Medulla oblongata (tissue), 1 donor: ENCODE data around the gene FSIP1.
A peak's percentile ranks its signal among the peaks of the same experiment; 100 is the strongest.
"Not testable (repeated sequence)": the region's sequence is repeated elsewhere in the genome, so short reads cannot be mapped to it uniquely, and the experiment has no call there.

Experiments used
- DNase-seq: peaks from one replicate; pipeline ENCODE4 v3.0.0-alpha.2; 2015; ENCODE audit errors: extremely low spot score

Gene FSIP1

DNA sequence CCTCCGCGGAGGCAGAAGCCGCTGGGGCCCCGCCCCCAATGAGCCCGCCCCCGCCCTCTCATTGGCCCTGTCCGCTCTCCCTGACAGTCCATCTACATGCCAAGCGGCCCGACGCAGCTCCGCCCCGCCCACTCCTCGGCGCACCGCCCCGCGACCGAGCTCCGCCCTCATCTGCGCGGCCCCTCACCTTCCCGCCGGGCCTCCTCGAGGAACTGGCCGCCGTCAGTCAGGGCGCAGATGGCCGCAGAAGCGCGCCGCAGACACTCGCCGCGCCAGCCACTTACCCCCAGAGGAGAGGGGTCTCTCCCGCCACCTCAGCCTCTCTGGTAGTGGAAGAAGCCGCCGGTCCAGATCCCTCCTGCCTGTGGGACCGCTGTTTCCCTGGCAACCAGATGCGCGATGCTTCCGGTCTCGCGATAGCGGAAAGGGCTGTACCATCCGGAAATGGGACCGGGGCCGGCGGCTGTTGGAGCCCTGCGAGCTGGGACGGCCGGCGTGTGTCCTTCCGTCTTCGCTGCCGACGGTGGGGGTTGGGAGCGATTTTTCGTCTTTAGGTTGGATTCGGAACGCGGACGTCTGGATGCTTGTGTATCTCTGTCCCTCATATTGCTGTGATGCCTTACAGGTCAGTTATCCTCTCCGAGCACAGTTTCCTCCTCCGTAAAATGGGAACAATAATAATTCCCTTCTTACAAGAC, at the start of gene FSIP1:
TSS of gene FSIP1 (minus strand) at position 401 of the 698 bp plus-strand sequence. CDS start 6,317 bp downstream, outside the sequence.
- DNase-seq: peak; percentile 96

DNA sequence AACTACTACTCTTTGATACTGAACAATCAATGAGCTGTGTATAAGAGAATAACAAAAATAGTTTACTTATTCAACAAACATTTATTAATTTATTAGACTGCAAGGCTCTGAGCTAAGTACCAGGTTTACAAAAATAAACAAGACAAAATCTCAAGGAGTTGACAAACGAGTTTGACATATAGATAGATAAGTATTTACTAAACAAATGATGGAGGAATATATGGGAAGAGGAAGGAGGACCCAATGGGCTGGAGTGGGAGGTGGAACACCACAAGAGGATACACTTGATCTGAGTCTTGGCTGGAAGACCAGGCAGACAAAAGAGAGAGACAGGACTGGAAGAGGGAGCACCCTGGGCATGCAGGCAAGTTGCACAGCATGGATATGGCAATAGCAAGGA, 47.5 kb upstream of the FSIP1 start:
- DNase-seq: peak; percentile 27

DNA sequence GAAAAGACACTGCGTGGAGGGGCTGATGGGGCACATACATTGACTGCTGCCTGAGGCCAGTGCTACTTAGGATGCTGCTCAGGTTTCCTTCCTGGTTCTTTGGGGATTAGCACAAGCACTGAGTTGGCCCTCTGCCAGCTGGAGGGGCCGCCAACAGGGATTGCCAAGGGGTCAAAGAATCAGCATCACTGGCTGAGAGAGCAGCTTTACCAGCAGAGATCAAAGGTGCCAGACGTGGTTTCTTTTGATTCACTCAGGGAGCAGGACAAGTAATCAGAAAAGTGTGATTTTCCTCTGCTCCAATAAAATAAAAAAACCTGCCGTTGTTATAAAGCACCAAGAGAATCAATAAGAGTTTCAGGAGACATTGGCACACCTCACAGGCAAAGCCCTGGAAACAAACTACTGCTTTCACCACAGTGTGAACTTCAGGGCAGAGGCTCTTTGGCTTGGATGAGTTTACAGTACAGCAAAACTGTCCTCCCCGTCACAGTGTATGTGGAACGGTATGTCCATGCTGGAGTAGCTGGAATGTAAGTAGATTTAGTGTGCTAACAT, 45.8 kb upstream of the FSIP1 start:
- peak; percentile 35 for DNase-seq

DNA sequence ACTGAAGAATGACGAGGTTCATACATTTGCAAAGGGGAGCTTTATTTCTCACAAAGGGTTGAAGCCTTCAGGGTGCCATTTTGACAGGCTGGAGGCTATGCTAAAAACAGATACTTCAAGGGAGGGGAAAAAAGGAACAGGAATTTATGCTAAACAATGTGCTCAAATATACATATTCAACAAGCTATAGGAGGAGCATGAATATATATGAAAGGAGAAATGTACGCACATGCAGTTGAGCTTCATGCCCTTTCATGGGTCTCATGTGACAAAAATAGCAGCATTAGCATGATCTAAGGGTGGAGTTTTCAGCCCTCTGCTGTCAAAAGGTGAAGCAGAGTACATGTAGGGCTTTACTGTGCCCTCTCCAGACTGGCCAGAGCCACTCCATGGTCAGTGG, 44.3 kb upstream of the FSIP1 start:
- no peak for DNase-seq

DNA sequence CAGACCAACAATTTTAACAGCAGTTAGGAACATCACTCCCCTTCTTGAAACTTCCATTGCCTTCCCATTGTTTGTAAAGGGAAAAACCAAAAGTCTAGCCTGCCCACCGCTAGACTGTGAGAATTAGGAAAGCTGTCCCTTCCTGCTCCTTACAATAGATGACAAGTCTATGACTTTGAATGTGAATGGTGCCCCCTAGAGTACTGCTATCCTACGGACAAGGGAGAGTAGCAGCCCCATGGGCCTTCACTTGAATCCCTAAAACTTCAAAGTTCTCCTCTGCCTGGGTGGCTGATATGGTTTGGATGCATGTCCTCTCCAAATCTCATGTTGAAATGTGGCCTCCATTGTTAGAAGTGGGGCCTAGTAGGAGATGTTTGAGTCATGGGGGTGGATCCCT, 41.0 kb upstream of the FSIP1 start:
- DNase-seq: no peak

DNA sequence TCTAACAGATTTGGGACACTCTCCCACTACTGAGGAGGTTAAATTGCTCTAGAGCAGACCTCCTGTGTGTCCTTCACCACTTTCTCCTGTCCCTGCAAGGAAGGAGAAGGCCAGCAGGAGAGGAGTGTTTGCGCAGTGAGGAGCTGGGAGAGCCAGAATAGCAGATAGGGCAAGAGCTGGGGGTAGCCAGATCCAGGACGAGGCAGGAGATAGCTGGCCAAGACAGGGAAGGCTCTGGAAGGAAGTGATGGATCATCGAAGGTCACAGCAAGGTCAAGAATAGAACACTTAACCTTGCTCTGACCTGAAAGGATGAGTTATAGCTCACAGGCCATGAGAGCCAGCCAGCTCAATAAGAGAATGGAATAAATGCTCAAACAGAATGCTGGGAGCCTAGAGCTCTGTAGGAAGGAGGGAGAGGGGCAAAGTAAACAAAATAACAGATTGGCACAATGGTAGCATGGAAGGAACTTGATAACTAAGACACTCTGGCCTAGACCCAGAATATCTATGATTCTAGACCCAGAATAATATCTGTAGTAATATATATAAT, 37.5 kb upstream of the FSIP1 start:
- no peak for DNase-seq

DNA sequence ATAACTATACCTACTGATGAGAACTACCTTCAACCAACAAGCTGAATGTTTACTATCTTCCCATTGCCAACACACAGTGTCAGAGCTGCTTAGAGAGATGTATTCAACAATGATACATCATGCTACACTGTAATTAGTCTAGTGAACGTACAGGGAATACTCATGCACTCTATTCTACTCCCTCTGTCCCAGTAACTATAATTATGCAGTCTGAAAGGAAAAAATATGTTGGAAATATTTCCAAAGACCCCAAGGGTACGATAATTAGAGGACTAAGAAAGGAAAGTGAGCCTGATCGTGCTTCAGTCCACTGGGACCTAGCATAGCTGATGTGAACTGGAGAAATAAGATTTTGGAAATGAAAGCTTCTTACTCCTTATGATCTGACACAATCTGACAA, 36.9 kb upstream of the FSIP1 start:
- DNase-seq: no peak

DNA sequence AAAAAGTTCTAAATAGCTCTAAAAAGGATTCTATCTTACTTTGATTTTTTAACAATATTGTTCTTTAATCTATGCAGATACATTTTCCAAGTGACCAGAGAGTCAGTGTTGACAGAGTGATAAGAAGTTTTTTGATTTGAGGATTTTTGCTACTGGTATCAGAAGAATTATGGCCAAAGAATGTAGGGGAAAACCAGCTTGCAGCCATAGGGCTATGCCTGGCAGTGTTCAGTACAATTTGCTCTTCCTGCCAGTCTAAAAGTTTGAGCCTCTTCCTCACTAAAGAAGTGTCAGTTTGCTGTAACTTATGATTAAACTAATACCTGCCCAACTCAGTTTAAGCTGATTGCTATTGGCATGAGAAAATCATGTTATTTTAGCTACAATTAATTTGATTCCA, 35.3 kb upstream of the FSIP1 start:
- no peak for DNase-seq

DNA sequence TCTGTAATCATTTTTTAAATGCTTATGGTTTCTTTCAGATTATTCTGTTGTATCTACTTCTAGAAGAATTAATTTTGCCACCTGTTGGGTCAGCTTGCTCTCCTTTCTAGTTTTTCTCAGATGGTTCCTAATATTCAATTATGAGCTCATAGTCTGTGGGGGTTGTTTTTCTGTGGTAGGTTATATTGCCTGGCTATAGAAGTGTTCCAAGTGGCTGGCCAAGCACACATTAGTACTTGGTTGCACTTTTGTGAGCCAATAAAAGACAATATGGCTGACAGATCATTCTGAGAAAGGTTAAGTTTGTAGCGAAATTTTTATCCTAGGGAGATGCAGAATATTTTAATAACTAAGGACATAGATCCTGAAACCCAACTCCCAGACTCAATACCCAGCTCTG, 31.8 kb upstream of the FSIP1 start:
- no peak for DNase-seq

DNA sequence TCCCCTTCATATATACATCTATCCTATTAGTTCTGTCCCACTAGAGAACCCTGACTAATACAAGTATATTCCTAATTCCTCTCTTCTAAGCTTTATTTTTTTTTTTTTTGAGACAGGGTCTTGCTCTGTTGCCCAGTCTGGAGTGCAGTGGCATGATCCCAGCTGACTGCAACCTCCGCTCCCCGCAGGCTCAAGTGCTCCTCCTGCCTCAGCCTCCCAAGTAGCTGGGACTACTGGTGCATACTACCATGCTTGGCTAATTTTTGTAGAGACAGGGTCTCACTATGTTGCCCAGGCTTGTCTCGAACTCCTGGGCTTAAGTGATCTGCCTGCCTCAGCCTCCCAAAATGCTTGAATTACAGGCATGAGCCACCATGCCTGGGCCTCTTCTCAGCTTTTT, 30.0 kb upstream of the FSIP1 start:
- not testable (repeated sequence) for DNase-seq

DNA sequence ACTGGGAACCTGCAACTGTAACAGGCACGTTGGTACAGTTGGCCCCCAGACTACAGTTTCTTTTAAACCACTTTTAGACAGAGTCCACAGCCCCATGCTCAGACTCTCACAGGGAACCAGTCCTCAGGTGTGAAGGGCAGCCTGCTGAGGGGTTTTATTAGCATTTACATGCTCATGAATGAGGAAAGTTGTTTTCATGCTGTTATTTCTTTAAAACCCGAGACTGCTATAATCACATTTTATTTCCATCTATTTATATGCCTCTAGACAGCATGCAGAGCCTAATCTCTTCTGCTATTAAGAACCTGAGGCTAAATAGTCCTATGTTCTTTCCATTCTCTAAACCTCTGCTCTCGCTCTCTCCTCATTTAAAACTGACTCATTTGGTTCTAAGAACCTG, 26.3 kb upstream of the FSIP1 start:
- no peak for DNase-seq

DNA sequence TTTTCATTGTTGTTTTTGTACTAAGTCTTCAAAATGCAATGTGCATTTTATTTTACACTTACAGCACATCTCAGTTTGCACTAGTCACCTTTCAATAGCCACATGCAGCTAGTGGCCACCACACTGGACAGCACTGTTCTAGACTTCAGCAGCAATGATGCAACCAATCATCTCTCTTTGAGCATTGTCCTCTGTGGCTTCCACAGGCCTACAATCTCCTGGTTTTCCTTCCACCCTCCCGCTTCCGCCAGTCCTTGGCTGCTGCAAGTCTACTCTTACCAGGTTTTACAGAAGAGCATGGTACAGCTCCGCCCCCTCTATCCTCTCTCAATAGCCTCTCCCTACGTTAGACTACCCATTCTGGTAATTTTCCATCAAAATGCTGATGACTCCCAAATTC, 25.1 kb upstream of the FSIP1 start:
- no peak for DNase-seq

DNA sequence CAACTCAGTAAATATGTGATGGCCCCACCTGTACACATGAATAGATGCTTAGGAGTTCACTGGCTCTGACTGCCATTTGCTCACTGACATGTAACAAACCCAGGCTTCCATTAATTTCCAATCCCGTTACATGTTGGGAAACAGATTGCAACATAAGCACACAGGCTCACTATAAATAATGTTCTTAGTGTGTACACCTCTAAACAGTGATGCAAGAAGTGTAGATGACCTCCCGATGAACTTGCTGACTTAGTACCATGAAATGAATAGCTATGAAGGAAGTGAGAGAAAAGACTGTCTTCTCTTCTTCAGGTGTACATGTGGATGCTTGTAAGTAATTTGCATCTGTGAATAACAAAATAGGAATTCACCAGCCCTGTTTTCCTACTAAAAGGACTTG, 21.4 kb upstream of the FSIP1 start:
- DNase-seq: no peak

DNA sequence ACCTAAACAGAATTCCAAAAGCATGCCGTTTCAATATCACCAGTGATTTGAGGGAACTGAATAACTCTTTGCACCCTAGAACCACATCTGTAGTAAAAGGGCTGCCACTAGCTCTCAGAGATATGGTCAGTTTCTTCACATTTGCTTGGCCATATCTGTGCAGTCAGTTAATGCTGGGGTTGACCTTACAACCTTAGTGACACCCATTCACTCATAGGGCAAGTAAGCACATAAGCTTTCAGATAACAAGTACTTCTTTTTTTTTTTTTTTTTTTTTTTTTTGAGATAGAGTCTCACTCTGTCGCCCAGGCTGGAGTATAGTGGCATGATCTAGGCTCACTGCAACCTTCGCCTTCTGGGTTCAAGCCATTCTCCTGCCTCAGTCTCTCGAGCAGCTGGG, 20.4 kb upstream of the FSIP1 start:
- DNase-seq: no peak

DNA sequence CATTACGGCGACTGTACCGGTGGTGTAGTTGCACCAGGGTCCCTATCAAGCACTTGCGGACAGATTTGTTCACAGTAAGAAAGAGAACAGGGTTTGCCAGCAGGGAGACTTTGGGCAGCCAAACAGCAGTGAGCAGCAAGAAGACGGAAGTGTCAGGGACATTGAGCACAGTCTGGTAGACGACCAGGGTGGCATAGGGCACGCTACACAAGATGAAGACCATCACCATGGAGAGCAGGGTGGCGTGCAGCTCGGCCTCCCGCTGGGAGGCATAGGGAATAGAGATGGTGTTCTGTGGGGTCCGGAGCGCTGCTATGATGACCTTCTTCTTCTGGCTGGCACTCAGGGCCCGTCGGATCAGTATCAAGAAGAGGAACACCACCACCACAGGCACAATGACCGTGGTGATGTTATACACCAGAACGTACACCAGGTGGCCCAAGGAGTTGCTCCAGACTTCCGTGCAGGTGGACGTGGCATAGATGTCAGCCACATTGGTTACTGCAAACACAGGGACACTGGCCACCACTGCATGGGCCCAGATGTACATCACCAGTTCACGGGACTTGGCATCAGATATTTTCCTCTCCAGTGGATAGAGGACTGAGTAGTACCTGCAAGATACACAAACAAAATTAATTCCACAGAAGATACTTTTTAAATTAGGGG, 19.1 kb upstream of the FSIP1 start:
- no peak for DNase-seq

DNA sequence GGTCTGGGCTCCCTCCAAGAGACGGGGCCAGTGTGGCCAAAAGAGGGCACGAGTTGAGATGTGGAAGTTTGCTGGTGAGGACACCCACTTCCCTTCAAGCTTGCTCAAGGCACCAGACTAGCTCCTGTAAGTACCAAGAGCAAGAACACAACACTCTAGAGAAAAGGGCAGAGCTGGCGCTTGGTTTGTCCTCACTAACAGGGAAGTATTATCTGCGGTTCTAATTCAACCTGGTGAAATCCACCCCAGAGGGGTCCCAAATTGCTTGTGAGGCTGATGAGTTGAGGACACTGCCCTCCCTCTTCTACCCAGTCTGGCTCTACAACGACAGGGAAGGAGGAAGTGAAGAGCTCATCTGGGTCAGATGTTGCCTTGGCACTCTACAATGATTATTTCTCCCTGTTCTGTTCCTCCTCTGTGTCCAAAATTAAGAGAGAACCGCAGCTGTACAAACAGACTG, 16.9 kb upstream of the FSIP1 start:
- DNase-seq: peak; percentile 64

DNA sequence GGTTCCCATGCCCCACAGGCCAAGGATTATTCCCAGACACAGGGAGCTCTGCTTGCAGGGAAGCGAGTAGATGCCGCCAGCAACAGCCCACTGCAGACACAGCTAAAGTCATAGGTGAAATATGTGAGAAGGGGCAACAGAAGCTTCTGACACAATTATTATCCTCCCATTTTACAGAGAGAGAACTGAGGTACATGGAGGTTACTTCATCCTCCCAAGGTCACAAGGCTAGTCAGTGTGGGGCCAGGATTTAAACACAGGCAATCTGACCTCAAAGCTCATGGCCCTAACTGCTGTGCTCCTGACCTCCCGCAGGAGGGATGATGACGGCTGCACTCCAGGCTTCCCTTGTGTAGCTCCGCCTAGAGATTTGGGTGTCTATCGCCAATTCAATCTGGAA, 15.7 kb upstream of the FSIP1 start:
- no peak for DNase-seq

DNA sequence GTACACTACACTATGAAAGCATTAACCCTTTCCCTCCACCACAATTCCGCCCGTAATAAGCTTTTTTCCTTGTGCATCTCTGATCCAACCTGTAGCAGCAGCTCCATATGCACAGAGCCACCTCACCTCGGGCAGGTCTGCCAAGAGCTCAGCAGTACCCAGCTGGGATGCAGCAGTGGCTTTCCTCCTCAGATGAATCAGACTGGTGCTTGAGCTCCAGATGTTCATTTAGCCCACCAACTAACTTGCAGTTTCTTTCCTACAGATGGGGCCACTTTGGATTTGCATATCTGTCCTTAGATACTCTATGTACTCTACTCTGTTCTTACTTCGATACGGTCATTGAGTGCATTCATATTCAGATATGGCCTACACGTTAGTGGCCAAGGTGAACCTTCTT, 14.8 kb upstream of the FSIP1 start:
- no peak for DNase-seq

DNA sequence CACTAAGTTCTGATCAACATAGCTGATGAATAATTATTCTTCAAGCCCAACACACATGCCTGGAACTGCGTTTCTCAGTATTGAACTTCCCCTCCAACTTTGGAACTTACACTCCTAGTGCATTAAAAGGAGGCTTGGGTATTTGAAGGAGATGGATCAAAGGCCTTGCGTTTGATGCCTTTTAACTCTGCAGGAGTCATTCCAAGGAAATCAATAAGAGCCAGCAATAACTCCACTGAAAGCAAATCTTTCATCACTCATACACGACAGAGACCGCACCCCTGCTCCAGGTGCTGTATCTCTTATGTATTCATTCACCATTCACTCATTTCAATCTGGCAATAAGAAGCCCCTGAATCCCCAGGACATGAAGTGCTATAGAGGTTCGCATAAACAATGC, 14.0 kb upstream of the FSIP1 start:
- no peak for DNase-seq

DNA sequence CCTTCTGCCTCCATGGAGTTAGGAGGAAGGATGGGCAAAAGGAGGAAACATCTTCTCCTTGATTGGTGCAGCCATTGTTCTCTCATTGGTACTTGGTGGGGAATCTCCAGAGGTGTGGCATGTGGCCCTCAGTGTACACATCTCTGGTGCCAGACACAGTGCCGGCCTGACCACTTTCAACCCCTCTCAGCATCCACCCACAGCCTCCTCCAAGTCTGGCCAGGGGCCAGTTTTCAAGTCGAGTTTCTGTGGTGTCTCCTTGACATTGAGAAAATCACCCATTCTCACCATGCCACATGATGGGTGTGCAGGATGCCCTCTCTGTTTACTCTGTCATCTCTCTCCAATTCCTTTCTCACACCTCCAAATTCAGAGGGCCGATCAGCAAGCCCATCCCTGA, 12.8 kb upstream of the FSIP1 start:
- no peak for DNase-seq

DNA sequence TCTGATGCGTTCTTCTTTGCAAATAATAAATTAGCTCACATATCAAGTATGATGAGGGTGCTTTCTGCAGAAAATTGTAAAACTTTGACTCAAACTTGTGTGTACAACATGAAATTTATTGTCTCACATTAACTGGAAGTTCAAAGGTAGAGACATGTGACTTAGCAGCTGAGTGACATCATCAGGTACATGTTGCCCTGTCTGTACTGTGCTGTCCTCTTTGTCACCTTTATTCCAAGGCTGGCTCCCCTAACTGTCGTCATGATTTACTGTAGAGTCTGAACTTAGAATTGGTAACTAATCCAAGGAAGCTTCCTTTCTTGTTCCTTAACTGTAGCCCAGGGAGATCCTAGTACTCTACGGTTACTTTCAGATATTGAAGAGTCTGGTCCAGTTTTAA, 12.3 kb upstream of the FSIP1 start:
- DNase-seq: no peak

DNA sequence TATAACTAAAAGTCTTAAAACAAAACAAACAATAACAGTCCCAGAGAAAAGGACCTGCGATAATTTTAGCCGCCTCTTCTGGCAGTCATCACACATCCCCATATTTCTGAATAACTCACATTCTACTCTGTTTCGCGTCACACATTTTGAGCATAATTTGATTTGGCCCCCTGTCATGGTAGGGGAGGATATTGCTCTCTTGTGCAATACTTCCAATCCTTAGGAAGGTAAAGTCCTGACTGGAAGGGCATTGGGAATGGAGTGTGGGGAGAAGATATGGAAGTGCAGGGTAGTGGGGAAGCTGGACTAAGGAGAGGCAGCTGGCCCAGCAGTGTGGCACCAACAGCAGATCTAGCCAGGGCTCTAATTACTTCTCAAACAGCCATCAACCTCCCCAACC, 11.3 kb upstream of the FSIP1 start:
- no peak for DNase-seq

DNA sequence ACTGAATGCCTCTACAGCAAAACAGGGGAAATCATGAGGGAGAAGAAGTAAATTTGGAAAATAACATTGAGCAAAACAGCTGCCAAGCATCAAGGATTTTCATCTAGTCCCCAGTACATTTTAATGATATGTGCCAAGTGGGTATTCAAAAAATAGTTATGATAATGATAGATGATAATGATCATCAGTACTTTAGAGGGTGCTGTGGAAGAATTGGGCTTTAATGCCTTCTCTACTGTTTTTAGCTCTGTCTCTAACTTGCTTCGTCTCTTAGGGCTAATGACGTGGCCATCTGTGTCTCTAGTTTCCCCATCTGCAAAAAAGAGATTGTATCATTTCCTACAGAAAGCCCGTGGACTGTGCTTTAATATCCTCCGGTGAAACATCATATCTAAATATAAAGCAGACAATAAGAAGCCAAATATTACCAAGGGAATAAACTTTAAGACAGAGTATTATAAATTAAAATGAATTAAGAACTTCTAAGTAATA, 10.2 kb upstream of the FSIP1 start:
- DNase-seq: no peak
